HepG2 (cell line): Measurements from ENCODE around the gene DNAAF1. TPM values are rescaled to one million over a fixed set of nuclear protein-coding genes. Genes with fewer than 3 reads are reported as not detected.

Source experiments
- BCL6 ChIP-seq: IDR thresholded peaks from 2 replicates; pipeline ENCODE4 v1.6.1; 2016; ENCODE audit warnings: missing genetic modification reagents, missing compliant biosample characterization
- CENPT ChIP-seq: sonication (generic); formaldehyde crosslinking; IDR thresholded peaks from 2 replicates; pipeline ENCODE4 v1.8.0; 2022; ENCODE audit warnings: low read depth, mild to moderate bottlenecking, moderate library complexity, missing genetic modification reagents
- IKZF1 ChIP-seq: fragments of 450-650 bp; IDR thresholded peaks from 2 replicates; pipeline ENCODE4 v1.7.1; 2016
- ISL2 ChIP-seq: sonication (generic); formaldehyde crosslinking; IDR thresholded peaks from 2 replicates; pipeline ENCODE4 v1.5.0; 2020; ENCODE audit warnings: missing genetic modification reagents
- MED8 ChIP-seq: sonication (generic); formaldehyde crosslinking; IDR thresholded peaks from 2 replicates; pipeline ENCODE4 v1.8.1; 2023; ENCODE audit warnings: mild to moderate bottlenecking, missing genetic modification reagents; ENCODE audit not compliant: insufficient replicate concordance
- SIN3B ChIP-seq: fragments of 150-350 bp; IDR thresholded peaks from 2 replicates; pipeline ENCODE4 v1.6.1; 2014; ENCODE audit warnings: low read length
- SRSF4 ChIP-seq: fragments of 200-400 bp; formaldehyde crosslinking; IDR thresholded peaks from one replicate; pipeline ENCODE4 v1.6.1; 2018; ENCODE audit warnings: mild to moderate bottlenecking, low read depth, low read length, moderate library complexity; ENCODE audit not compliant: poor library complexity, severe bottlenecking
- U2AF1 ChIP-seq: fragments of 200-400 bp; formaldehyde crosslinking; optimal IDR thresholded peaks from 2 replicates; pipeline ENCODE3; 2017; ENCODE audit warnings: mild to moderate bottlenecking, low read depth, low read length
- XBP1 ChIP-seq: sonication (generic); formaldehyde crosslinking; IDR thresholded peaks from 2 replicates; pipeline ENCODE4 v1.5.0; 2020; ENCODE audit warnings: missing genetic modification reagents
- XRCC5 ChIP-seq: fragments of 200-400 bp; formaldehyde crosslinking; optimal IDR thresholded peaks from 2 replicates; pipeline ENCODE3; 2017; ENCODE audit warnings: mild to moderate bottlenecking, low read length
- ZNF121 ChIP-seq: sonication (generic); formaldehyde crosslinking; IDR thresholded peaks from 2 replicates; pipeline ENCODE4 v1.5.0; 2020; ENCODE audit warnings: mild to moderate bottlenecking, missing genetic modification reagents
- ZNF136 ChIP-seq: sonication (generic); formaldehyde crosslinking; IDR thresholded peaks from 2 replicates; pipeline ENCODE4 v1.8.1; 2022; ENCODE audit warnings: low read depth, mild to moderate bottlenecking, moderate library complexity, missing genetic modification reagents
- ZNF660 ChIP-seq: sonication (generic); formaldehyde crosslinking; IDR thresholded peaks from 2 replicates; pipeline ENCODE4 v1.5.1; 2020; ENCODE audit warnings: mild to moderate bottlenecking, low read depth, missing genetic modification reagents, borderline replicate concordance
- ZNF766 ChIP-seq: sonication (generic); formaldehyde crosslinking; IDR thresholded peaks from 2 replicates; pipeline ENCODE4 v1.5.0; 2020; ENCODE audit warnings: missing genetic modification reagents, borderline replicate concordance
- polyA plus RNA-seq, 8 experiments: library from polyadenylated mRNA; depleted of rRNA in 3 of 8; stranded (reverse) in 7 of 8; unstranded in 1 of 8; fragments of >200 nt; fragmentation: Illumina TruSeq in 4 of 8; extraction: Trizol in 4 of 8; gene quantifications; 2 replicates each; pipeline versions ENCODE4 v1.2.1 to v1.2.3, GENCODE V29; 2011 to 2016; ENCODE audit warnings: low read depth in 4 of 8, missing spikeins in 1 of 8, mixed read lengths in 1 of 8; ENCODE audit not compliant: insufficient read depth in 1 of 8
- total RNA-seq, 5 experiments: library from RNA; depleted of rRNA; stranded (reverse); fragments of >200 nt; fragmentation: Illumina TruSeq; extraction: Trizol; gene quantifications; 2 replicates each; pipeline ENCODE4 v1.2.3, GENCODE V29; 2016; ENCODE audit warnings: low read depth in 1 of 5
- TF ChIP-seq, protein P1 (sequence below), 2 experiments: sonication (generic) in 1 of 2; formaldehyde crosslinking in 1 of 2; IDR thresholded peaks; 2 replicates each; pipeline versions ENCODE4 v1.4.0 to v1.6.1; 2016 to 2020; ENCODE audit warnings: borderline replicate concordance in 1 of 2, low read depth in 1 of 2, mild to moderate bottlenecking in 1 of 2, missing genetic modification reagents in 1 of 2
- TF ChIP-seq, protein P2 (sequence below): sonication (generic); formaldehyde crosslinking; conservative IDR thresholded peaks from 2 replicates; pipeline ENCODE4 v1.8.1; 2023; ENCODE audit warnings: missing genetic modification reagents
- TF ChIP-seq, protein P3 (sequence below): sonication (generic); formaldehyde crosslinking; IDR thresholded peaks from 2 replicates; pipeline ENCODE4 v1.8.1; 2023; ENCODE audit warnings: mild to moderate bottlenecking, missing genetic modification reagents
- TF ChIP-seq, protein P4 (sequence below): sonication (generic); formaldehyde crosslinking; IDR thresholded peaks from 2 replicates; pipeline ENCODE4 v1.4.0; 2020; ENCODE audit warnings: mild to moderate bottlenecking, missing genetic modification reagents
- TF ChIP-seq, protein P5 (sequence below): sonication (generic); formaldehyde crosslinking; IDR thresholded peaks from 2 replicates; pipeline ENCODE4 v1.5.0; 2020; ENCODE audit warnings: mild to moderate bottlenecking, missing genetic modification reagents

DNAAF1 gene
- total and polyA plus RNA-seq, 2 of the 13 experiments (the other 11 are each of a cell fraction or from before 2014, with no cell fraction given), result 0.04 TPM; not detected in 1

DNA sequence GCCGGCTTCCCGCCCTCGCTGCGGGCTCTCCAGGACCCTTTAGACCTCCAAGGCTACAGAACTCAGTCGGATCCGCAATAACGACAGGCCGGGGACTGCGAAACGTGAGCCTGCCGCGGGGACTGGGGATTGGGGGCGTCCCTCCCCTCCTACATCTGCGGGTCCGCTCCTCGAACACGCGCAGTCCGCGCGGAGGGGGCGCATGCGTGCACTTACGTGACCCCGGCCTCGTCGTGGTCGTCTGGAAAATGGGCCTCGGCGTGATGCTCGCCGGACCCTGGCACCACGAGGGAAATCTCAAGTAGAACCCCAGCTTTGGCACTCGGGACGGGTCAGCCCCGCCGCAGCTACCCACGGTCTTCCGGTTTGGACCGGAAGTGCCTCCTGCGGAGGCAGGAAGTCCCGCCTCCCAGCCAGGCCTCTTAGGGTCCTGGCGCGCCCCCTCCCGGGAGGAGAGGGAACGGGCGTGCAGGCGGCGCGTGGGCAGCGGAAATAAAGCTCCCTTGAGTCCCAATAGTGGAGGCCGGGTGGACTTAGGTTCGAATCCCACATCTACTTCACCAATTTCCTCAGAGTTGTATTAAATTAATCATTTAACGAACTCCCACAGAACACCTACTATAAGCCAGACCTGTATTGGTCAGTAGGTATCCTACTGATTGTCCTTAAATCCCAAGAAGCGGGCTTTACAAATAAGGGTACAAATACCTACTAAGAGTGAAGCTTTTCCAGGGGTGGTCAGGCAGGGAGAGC lies 41.8 kb downstream of the DNAAF1 start, which contains the start of gene TAF1C (continued):
- TF ChIP-seq, protein P1, sequence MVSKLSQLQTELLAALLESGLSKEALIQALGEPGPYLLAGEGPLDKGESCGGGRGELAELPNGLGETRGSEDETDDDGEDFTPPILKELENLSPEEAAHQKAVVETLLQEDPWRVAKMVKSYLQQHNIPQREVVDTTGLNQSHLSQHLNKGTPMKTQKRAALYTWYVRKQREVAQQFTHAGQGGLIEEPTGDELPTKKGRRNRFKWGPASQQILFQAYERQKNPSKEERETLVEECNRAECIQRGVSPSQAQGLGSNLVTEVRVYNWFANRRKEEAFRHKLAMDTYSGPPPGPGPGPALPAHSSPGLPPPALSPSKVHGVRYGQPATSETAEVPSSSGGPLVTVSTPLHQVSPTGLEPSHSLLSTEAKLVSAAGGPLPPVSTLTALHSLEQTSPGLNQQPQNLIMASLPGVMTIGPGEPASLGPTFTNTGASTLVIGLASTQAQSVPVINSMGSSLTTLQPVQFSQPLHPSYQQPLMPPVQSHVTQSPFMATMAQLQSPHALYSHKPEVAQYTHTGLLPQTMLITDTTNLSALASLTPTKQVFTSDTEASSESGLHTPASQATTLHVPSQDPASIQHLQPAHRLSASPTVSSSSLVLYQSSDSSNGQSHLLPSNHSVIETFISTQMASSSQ (IDR thresholded peaks at IDR 0.05; ENCODE audit: low read depth), result 0 out of 2 replicates have a peak, but pooled peaks have one; percentile 26
- TF ChIP-seq, protein P1 (CRISPR knock-in tag; IDR thresholded peaks at IDR 0.05; ENCODE audit: borderline replicate concordance), result no peak; the same call in 1 of the 2 replicates
- TF ChIP-seq ZNF660 (no peak), BCL6 (CRISPR knock-in tag) (peak; percentile 40; the same call in 1 of the 2 replicates), XBP1 (CRISPR knock-in tag) (no peak), ZNF766 (peak; percentile 72; the same call in 1 of the 2 replicates), ZNF136 (no peak), IKZF1 (no peak), ISL2 (CRISPR knock-in tag) (peak; percentile 75), SRSF4 (no peak), MED8 (CRISPR knock-in tag) (no peak), ZNF121 (0 out of 2 replicates have a peak, but pooled peaks have one; percentile 23), XRCC5 (peak; percentile 99), CENPT (CRISPR knock-in tag) (no peak), U2AF1 (no peak), SIN3B (peak; percentile 46; the same call in 1 of the 2 replicates)
- TF ChIP-seq, protein P2, sequence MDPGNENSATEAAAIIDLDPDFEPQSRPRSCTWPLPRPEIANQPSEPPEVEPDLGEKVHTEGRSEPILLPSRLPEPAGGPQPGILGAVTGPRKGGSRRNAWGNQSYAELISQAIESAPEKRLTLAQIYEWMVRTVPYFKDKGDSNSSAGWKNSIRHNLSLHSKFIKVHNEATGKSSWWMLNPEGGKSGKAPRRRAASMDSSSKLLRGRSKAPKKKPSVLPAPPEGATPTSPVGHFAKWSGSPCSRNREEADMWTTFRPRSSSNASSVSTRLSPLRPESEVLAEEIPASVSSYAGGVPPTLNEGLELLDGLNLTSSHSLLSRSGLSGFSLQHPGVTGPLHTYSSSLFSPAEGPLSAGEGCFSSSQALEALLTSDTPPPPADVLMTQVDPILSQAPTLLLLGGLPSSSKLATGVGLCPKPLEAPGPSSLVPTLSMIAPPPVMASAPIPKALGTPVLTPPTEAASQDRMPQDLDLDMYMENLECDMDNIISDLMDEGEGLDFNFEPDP, result no peak
- TF ChIP-seq, protein P3, sequence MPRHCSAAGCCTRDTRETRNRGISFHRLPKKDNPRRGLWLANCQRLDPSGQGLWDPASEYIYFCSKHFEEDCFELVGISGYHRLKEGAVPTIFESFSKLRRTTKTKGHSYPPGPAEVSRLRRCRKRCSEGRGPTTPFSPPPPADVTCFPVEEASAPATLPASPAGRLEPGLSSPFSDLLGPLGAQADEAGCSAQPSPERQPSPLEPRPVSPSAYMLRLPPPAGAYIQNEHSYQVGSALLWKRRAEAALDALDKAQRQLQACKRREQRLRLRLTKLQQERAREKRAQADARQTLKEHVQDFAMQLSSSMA (CRISPR knock-in tag), result no peak; the same call in 1 of the 2 replicates
- TF ChIP-seq, protein P4, sequence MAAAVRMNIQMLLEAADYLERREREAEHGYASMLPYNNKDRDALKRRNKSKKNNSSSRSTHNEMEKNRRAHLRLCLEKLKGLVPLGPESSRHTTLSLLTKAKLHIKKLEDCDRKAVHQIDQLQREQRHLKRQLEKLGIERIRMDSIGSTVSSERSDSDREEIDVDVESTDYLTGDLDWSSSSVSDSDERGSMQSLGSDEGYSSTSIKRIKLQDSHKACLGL (CRISPR knock-in tag), result peak; percentile 85; the same call in 1 of the 2 replicates
- TF ChIP-seq, protein P5, sequence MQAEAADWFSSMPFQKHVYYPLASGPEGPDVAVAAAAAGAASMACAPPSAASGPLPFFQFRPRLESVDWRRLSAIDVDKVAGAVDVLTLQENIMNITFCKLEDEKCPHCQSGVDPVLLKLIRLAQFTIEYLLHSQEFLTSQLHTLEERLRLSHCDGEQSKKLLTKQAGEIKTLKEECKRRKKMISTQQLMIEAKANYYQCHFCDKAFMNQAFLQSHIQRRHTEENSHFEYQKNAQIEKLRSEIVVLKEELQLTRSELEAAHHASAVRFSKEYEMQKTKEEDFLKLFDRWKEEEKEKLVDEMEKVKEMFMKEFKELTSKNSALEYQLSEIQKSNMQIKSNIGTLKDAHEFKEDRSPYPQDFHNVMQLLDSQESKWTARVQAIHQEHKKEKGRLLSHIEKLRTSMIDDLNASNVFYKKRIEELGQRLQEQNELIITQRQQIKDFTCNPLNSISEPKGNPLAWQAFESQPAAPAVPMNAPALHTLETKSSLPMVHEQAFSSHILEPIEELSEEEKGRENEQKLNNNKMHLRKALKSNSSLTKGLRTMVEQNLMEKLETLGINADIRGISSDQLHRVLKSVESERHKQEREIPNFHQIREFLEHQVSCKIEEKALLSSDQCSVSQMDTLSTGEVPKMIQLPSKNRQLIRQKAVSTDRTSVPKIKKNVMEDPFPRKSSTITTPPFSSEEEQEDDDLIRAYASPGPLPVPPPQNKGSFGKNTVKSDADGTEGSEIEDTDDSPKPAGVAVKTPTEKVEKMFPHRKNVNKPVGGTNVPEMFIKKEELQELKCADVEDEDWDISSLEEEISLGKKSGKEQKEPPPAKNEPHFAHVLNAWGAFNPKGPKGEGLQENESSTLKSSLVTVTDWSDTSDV (CRISPR knock-in tag), result no peak
